ENCODE data around the gene ANKRD17.

The ANKRD17 gene

GRCh38 chr4:73137121-73137520, 121.5 kb downstream of the ANKRD17 start:
- no peaks in the 10 kb centered on the region for H3K27me3 ChIP-seq (replicated peaks; ENCODE audit: control insufficient read depth, insufficient read depth, low read length, poor library complexity, severe bottlenecking)
- no peaks in the 10 kb centered on the region for H3K4me1 ChIP-seq (ENCODE audit: control insufficient read depth, insufficient read depth, low read length, poor library complexity, severe bottlenecking)
- H3K4me3 ChIP-seq (ENCODE audit: insufficient read depth, low read depth, low read length, poor library complexity, severe bottlenecking): no peak overlapping the region
- no peak overlapping the region for H3K27ac ChIP-seq (ENCODE audit: insufficient read depth, low read length, poor library complexity, severe bottlenecking)
- DNase-seq: no peak
- no peaks in the 10 kb centered on the region for H3K9me3 ChIP-seq (ENCODE audit: control insufficient read depth, low read length)
- H3K36me3 ChIP-seq (ENCODE audit: control insufficient read depth, insufficient read depth, low read length): peaks cover 46% of the 10 kb centered on the region

DNA sequence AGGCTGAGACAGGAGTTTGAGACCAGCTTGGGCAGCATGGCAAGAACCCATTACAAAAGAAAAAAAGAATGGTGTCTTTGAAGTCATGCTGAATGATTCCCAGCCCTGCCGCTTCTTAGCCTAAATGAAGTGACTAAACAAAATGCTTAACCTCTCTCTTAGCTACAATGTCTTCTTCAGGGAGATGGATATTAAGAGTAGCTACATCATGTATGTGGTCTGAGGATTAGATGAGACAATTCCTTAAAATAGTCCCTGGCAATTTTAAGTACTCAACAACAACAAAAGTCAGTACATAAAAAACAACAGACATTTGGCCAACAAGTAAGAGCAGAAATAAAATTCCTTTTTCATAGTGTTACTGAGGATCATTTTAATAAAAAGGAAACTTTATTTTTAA, 124.8 kb downstream of the ANKRD17 start:
- H3K27me3 ChIP-seq (replicated peaks; ENCODE audit: control insufficient read depth, insufficient read depth, low read length, poor library complexity, severe bottlenecking): no peaks in the 10 kb centered on the region
- peaks cover 27% of the 10 kb centered on the region for H3K36me3 ChIP-seq (ENCODE audit: control insufficient read depth, insufficient read depth, low read length)
- H3K4me1 ChIP-seq (ENCODE audit: control insufficient read depth, insufficient read depth, low read length, poor library complexity, severe bottlenecking): no peaks in the 10 kb centered on the region
- DNase-seq: no peak
- no peak overlapping the region for H3K27ac ChIP-seq (ENCODE audit: insufficient read depth, low read length, poor library complexity, severe bottlenecking)
- H3K4me3 ChIP-seq (ENCODE audit: insufficient read depth, low read depth, low read length, poor library complexity, severe bottlenecking): no peak overlapping the region
- no peaks in the 10 kb centered on the region for H3K9me3 ChIP-seq (ENCODE audit: control insufficient read depth, low read length)

DNA sequence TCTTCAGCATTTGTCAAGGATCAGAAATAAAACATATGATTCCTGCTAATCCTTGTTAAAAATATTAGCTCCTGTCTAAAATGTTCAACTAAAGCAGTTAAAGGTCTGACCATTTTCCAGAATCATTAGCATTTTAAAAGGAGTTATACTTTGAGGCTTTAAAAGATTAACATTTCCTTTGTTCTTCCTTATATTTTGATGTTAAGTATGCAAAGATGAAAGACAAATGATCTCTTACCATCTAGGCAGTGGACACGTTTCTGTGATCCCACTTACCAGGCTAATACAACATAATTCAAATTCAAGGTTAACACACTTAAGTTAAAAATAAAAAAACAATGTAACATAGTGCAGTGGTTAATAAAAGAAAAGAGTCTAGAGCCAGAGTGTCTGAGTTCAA, 127.3 kb downstream of the ANKRD17 start:
- Histone ChIP-seq H3K27me3 (replicated peaks; ENCODE audit: control insufficient read depth, insufficient read depth, low read length, poor library complexity, severe bottlenecking) (no peaks in the 10 kb centered on the region), H3K27ac (ENCODE audit: insufficient read depth, low read length, poor library complexity, severe bottlenecking) (no peak overlapping the region), H3K36me3 (ENCODE audit: control insufficient read depth, insufficient read depth, low read length) (peaks cover 22% of the 10 kb centered on the region), H3K9me3 (ENCODE audit: control insufficient read depth, low read length) (no peaks in the 10 kb centered on the region), H3K4me1 (ENCODE audit: control insufficient read depth, insufficient read depth, low read length, poor library complexity, severe bottlenecking) (no peaks in the 10 kb centered on the region), H3K4me3 (ENCODE audit: insufficient read depth, low read depth, low read length, poor library complexity, severe bottlenecking) (no peak overlapping the region)
- no peak for DNase-seq

GRCh38 chr4:73129319-73129718, 129.3 kb downstream of the ANKRD17 start:
- H3K4me1 ChIP-seq (ENCODE audit: control insufficient read depth, insufficient read depth, low read length, poor library complexity, severe bottlenecking): no peaks in the 10 kb centered on the region
- H3K36me3 ChIP-seq (ENCODE audit: control insufficient read depth, insufficient read depth, low read length): peaks cover 26% of the 10 kb centered on the region
- no peaks in the 10 kb centered on the region for H3K9me3 ChIP-seq (ENCODE audit: control insufficient read depth, low read length)
- DNase-seq: no peak
- no peaks in the 10 kb centered on the region for H3K27me3 ChIP-seq (replicated peaks; ENCODE audit: control insufficient read depth, insufficient read depth, low read length, poor library complexity, severe bottlenecking)
- no peak overlapping the region for H3K27ac ChIP-seq (ENCODE audit: insufficient read depth, low read length, poor library complexity, severe bottlenecking)
- H3K4me3 ChIP-seq (ENCODE audit: insufficient read depth, low read depth, low read length, poor library complexity, severe bottlenecking): no peak overlapping the region

DNA sequence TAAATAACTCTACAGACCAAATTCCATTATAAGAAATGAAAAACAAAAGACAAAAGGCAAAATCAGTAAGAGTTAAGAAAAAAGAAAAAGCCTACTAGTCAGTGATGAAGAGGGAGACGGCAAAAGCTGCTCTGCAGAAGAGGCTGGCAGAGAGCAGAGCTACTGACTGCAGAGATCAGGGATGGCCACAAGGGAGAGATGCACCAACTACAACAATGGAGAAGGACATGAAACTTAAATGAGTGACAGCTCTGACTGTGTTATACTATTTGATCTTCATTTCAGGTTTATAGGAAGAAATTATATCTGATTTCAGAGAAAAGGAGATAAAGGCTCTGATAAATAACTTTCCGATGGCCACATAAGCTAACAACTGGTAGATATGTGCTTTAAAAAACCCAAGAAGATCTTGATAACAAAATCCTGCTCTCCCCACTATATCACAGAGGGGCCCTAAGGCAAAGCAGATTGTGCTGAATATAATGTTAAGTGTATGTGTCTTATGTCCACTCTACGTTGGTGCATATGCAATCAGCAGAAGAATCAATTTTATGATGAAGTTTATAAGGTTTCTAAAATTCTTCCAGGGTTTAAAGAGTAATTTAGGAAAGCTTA, 130.7 kb downstream of the ANKRD17 start:
- no peak for DNase-seq
- H3K4me3 ChIP-seq (ENCODE audit: insufficient read depth, low read depth, low read length, poor library complexity, severe bottlenecking): no peak overlapping the region
- H3K9me3 ChIP-seq (ENCODE audit: control insufficient read depth, low read length): no peaks in the 10 kb centered on the region
- H3K4me1 ChIP-seq (ENCODE audit: control insufficient read depth, insufficient read depth, low read length, poor library complexity, severe bottlenecking): no peaks in the 10 kb centered on the region
- peaks cover 24% of the 10 kb centered on the region for H3K36me3 ChIP-seq (ENCODE audit: control insufficient read depth, insufficient read depth, low read length)
- no peak overlapping the region for H3K27ac ChIP-seq (ENCODE audit: insufficient read depth, low read length, poor library complexity, severe bottlenecking)
- no peaks in the 10 kb centered on the region for H3K27me3 ChIP-seq (replicated peaks; ENCODE audit: control insufficient read depth, insufficient read depth, low read length, poor library complexity, severe bottlenecking)

DNA sequence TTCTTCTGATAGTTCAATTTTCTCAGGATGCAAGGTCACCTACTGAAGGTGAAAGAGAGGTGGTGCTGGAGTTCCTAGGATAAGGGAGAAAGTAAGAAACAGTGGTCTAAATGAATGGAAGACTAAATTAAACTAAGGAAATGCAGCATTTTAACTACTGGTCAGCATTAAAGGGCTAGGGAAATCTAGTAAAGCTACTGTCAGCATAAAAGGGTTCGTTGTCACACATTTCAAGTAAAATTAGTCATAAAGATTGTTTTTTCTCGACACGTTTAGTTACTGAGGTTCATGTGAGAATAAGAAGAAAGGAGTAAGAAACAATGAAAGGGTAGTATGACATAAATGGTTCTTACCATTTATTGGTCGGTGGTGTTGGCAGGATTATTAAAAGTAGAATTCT, 149.1 kb downstream of the ANKRD17 start:
- no peak overlapping the region for H3K4me3 ChIP-seq (ENCODE audit: insufficient read depth, low read depth, low read length, poor library complexity, severe bottlenecking)
- peaks cover 37% of the 10 kb centered on the region for H3K36me3 ChIP-seq (ENCODE audit: control insufficient read depth, insufficient read depth, low read length)
- H3K27ac ChIP-seq (ENCODE audit: insufficient read depth, low read length, poor library complexity, severe bottlenecking): no peak overlapping the region
- H3K4me1 ChIP-seq (ENCODE audit: control insufficient read depth, insufficient read depth, low read length, poor library complexity, severe bottlenecking): no peaks in the 10 kb centered on the region
- DNase-seq: no peak
- H3K27me3 ChIP-seq (replicated peaks; ENCODE audit: control insufficient read depth, insufficient read depth, low read length, poor library complexity, severe bottlenecking): no peaks in the 10 kb centered on the region
- H3K9me3 ChIP-seq (ENCODE audit: control insufficient read depth, low read length): no peaks in the 10 kb centered on the region

DNA sequence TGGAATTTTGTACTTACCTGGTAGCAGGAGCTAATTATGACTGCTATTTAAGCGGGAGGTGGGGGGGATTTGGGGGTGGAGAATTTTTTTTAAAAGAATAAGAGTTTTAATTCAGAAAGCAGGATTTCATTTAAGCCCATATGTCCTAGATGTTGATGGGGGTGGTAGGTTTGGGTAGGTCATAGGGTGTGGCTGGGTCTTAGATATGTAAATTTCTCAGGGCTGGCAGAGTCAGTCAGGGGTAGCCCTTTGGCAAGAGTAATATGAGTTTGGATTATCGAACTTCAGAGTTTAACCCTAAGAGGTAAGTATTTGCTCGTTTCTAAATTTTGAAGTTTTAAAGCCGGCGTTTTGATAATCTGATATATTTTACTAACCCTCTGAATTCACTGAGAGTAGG, 153.9 kb downstream of the ANKRD17 start:
- H3K36me3 ChIP-seq (ENCODE audit: control insufficient read depth, insufficient read depth, low read length): peaks cover 21% of the 10 kb centered on the region
- no peaks in the 10 kb centered on the region for H3K27me3 ChIP-seq (replicated peaks; ENCODE audit: control insufficient read depth, insufficient read depth, low read length, poor library complexity, severe bottlenecking)
- no peaks in the 10 kb centered on the region for H3K4me1 ChIP-seq (ENCODE audit: control insufficient read depth, insufficient read depth, low read length, poor library complexity, severe bottlenecking)
- no peak overlapping the region for H3K4me3 ChIP-seq (ENCODE audit: insufficient read depth, low read depth, low read length, poor library complexity, severe bottlenecking)
- no peak for DNase-seq
- H3K27ac ChIP-seq (ENCODE audit: insufficient read depth, low read length, poor library complexity, severe bottlenecking): no peak overlapping the region
- H3K9me3 ChIP-seq (ENCODE audit: control insufficient read depth, low read length): no peaks in the 10 kb centered on the region

- Histone ChIP-seq H3K27ac (ENCODE audit: insufficient read depth, low read length, poor library complexity, severe bottlenecking) (no peak overlapping the region), H3K4me1 (ENCODE audit: control insufficient read depth, insufficient read depth, low read length, poor library complexity, severe bottlenecking) (no peaks in the 10 kb centered on the region), H3K27me3 (replicated peaks; ENCODE audit: control insufficient read depth, insufficient read depth, low read length, poor library complexity, severe bottlenecking) (no peaks in the 10 kb centered on the region), H3K4me3 (ENCODE audit: insufficient read depth, low read depth, low read length, poor library complexity, severe bottlenecking) (no peak overlapping the region), H3K36me3 (ENCODE audit: control insufficient read depth, insufficient read depth, low read length) (peaks cover 23% of the 10 kb centered on the region), H3K9me3 (ENCODE audit: control insufficient read depth, low read length) (no peaks in the 10 kb centered on the region)
- no peak for DNase-seq
These were observed 154.6 kb downstream of the ANKRD17 start for GRCh38 chr4:73103799-73104503.

GRCh38 chr4:73099143-73099542, 159.5 kb downstream of the ANKRD17 start:
- H3K4me1 ChIP-seq (ENCODE audit: control insufficient read depth, insufficient read depth, low read length, poor library complexity, severe bottlenecking): no peaks in the 10 kb centered on the region
- peaks cover 48% of the 10 kb centered on the region for H3K36me3 ChIP-seq (ENCODE audit: control insufficient read depth, insufficient read depth, low read length)
- no peak overlapping the region for H3K4me3 ChIP-seq (ENCODE audit: insufficient read depth, low read depth, low read length, poor library complexity, severe bottlenecking)
- no peak for DNase-seq
- H3K27ac ChIP-seq (ENCODE audit: insufficient read depth, low read length, poor library complexity, severe bottlenecking): no peak overlapping the region
- no peaks in the 10 kb centered on the region for H3K27me3 ChIP-seq (replicated peaks; ENCODE audit: control insufficient read depth, insufficient read depth, low read length, poor library complexity, severe bottlenecking)
- no peaks in the 10 kb centered on the region for H3K9me3 ChIP-seq (ENCODE audit: control insufficient read depth, low read length)

DNA sequence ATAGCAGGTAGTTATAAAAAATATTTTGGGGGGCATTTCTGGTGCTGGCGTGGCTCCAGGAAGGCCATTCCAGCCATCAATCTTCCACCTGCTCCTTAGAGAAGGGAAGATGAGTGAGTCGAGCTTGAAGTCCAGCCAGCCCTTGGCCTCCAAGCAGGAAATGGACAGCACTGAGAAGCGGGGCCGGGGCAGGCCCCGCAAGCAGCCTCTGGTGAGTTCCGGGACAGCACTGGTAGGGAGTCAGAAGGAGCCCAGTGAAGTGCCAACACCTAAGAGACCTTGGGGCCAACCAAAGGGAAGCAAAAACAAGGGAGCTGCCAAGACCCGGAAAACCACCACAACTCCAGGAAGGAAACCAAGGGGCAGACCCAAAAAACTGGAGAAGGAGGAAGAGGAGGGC, 159.9 kb downstream of the ANKRD17 start:
- no peaks in the 10 kb centered on the region for H3K9me3 ChIP-seq (ENCODE audit: control insufficient read depth, low read length)
- no peak overlapping the region for H3K27ac ChIP-seq (ENCODE audit: insufficient read depth, low read length, poor library complexity, severe bottlenecking)
- no peak for DNase-seq
- H3K4me3 ChIP-seq (ENCODE audit: insufficient read depth, low read depth, low read length, poor library complexity, severe bottlenecking): no peak overlapping the region
- H3K36me3 ChIP-seq (ENCODE audit: control insufficient read depth, insufficient read depth, low read length): peaks cover 48% of the 10 kb centered on the region
- no peaks in the 10 kb centered on the region for H3K4me1 ChIP-seq (ENCODE audit: control insufficient read depth, insufficient read depth, low read length, poor library complexity, severe bottlenecking)
- H3K27me3 ChIP-seq (replicated peaks; ENCODE audit: control insufficient read depth, insufficient read depth, low read length, poor library complexity, severe bottlenecking): no peaks in the 10 kb centered on the region

All from effector memory CD4-positive, alpha-beta T cell (primary cell).